ENCODE data around the gene CYP2A13. TPM values are rescaled to one million over a fixed set of nuclear protein-coding genes. Genes with fewer than 3 reads are reported as not detected.
"Not testable (repeated sequence)": the region's sequence is repeated elsewhere in the genome, so short reads cannot be mapped to it uniquely, and the experiment has no call there.

Gene CYP2A13
- total RNA-seq, 2 experiments from 2014 or later: not detected

GRCh38 chr19:41126765-41127203 is 38.5 kb downstream of the CYP2A13 start:
- DNase-seq: peak; percentile 68
- intact Hi-C loops (cut with micrococcal nuclease): loop anchor here (1.0 to 2.0 kb wide), 3 partner anchors 18 to 182 kb away; no protein-coding TSS in a partner anchor
- CTCF ChIA-PET: interaction anchor here (0.7 to 2.3 kb wide), 11 partner anchors 8 to 851 kb away, joined by 3 to 18 read pairs (median 4); partner anchors contain the start of gene CYP2F1
- H3K36me3 Mint-ChIP-seq (ENCODE audit: low read depth); H3K27me3 Mint-ChIP-seq (ENCODE audit: low read depth); H3K27ac Mint-ChIP-seq; H3K9me3 Mint-ChIP-seq; H3K4me3 Mint-ChIP-seq: not testable (repeated sequence)
- H3K4me1 Mint-ChIP-seq (ENCODE audit: low read depth): peaks cover 17% of the 10 kb centered on the region

- not testable (repeated sequence) for H3K4me3 Mint-ChIP-seq; DNase-seq; H3K27ac Mint-ChIP-seq; H3K9me3 Mint-ChIP-seq; H3K27me3 Mint-ChIP-seq (ENCODE audit: low read depth); H3K36me3 Mint-ChIP-seq (ENCODE audit: low read depth)
- intact Hi-C loops (cut with micrococcal nuclease): loop anchor here (1.0 to 2.0 kb wide), 2 partner anchors 17 to 135 kb away; no protein-coding TSS in a partner anchor
- H3K4me1 Mint-ChIP-seq (ENCODE audit: low read depth): peaks cover 15% of the 10 kb centered on the region
- CTCF ChIA-PET: interaction anchor here (0.7 to 2.3 kb wide), 8 partner anchors 8 to 182 kb away, joined by 3 to 18 read pairs (median 4); partner anchors contain the start of gene CYP2F1
Observed at GRCh38 chr19:41127362-41127761, 39.1 kb downstream of the CYP2A13 start.

GRCh38 chr19:41127801-41128300 is 39.6 kb downstream of the CYP2A13 start:
- Mint-ChIP-seq H3K27ac (peak overlapping the region; percentile 65), H3K4me1 (ENCODE audit: low read depth) (peaks cover 14% of the 10 kb centered on the region), H3K4me3 (peak overlapping the region; percentile 57)
- intact Hi-C loops (cut with micrococcal nuclease): loop anchor here (1.0 to 2.0 kb wide), 2 partner anchors 16 to 135 kb away; no protein-coding TSS in a partner anchor
- H3K36me3 Mint-ChIP-seq (ENCODE audit: low read depth); H3K9me3 Mint-ChIP-seq; H3K27me3 Mint-ChIP-seq (ENCODE audit: low read depth): not testable (repeated sequence)
- DNase-seq: peak; percentile 91
- CTCF ChIA-PET: interaction anchor here (1.0 to 2.3 kb wide), 5 partner anchors 13 to 181 kb away, joined by 3 to 18 read pairs (median 6); partner anchors contain the start of gene CYP2F1

GRCh38 chr19:41128692-41129091 is 40.4 kb downstream of the CYP2A13 start:
- CTCF ChIA-PET: interaction anchor here (0.6 kb wide), 1 partner anchor 457 kb away, joined by 3 read pairs; no protein-coding TSS in a partner anchor
- DNase-seq: no peak
- Mint-ChIP-seq H3K9me3 (no peaks in the 10 kb centered on the region), H3K36me3 (ENCODE audit: low read depth) (no peaks in the 10 kb centered on the region), H3K4me3 (no peak overlapping the region), H3K27ac (no peak overlapping the region), H3K4me1 (ENCODE audit: low read depth) (peaks cover 14% of the 10 kb centered on the region), H3K27me3 (ENCODE audit: low read depth) (no peaks in the 10 kb centered on the region)
- intact Hi-C loops (cut with micrococcal nuclease): no loop called here

GRCh38 chr19:41131186-41131585 is 42.9 kb downstream of the CYP2A13 start:
- H3K4me3 Mint-ChIP-seq: no peak overlapping the region
- peaks cover 16% of the 10 kb centered on the region for H3K4me1 Mint-ChIP-seq (ENCODE audit: low read depth)
- CTCF ChIA-PET: interaction anchor here (0.6 to 1.4 kb wide), 2 partner anchors 13 to 473 kb away, joined by 3 to 4 read pairs; no protein-coding TSS in a partner anchor
- H3K27ac Mint-ChIP-seq: no peak overlapping the region
- H3K27me3 Mint-ChIP-seq (ENCODE audit: low read depth): no peaks in the 10 kb centered on the region
- DNase-seq: no peak
- H3K36me3 Mint-ChIP-seq (ENCODE audit: low read depth): no peaks in the 10 kb centered on the region
- no peaks in the 10 kb centered on the region for H3K9me3 Mint-ChIP-seq
- intact Hi-C loops (cut with micrococcal nuclease): no loop called here

- H3K4me1 Mint-ChIP-seq (ENCODE audit: low read depth): peaks cover 9% of the 10 kb centered on the region
- CTCF ChIA-PET: no interaction called here
- H3K9me3 Mint-ChIP-seq: no peaks in the 10 kb centered on the region
- no peak overlapping the region for H3K27ac Mint-ChIP-seq
- DNase-seq: no peak
- no peaks in the 10 kb centered on the region for H3K36me3 Mint-ChIP-seq (ENCODE audit: low read depth)
- intact Hi-C loops (cut with micrococcal nuclease): loop anchor here (2.0 kb wide), 1 partner anchor 318 kb away; no protein-coding TSS in a partner anchor
- no peaks in the 10 kb centered on the region for H3K27me3 Mint-ChIP-seq (ENCODE audit: low read depth)
- H3K4me3 Mint-ChIP-seq: no peak overlapping the region
Observed at GRCh38 chr19:41133260-41133659, 45.0 kb downstream of the CYP2A13 start.

- no peak for DNase-seq
- peak overlapping the region; percentile 89 for H3K4me3 Mint-ChIP-seq
- CTCF ChIA-PET: no interaction called here
- no peaks in the 10 kb centered on the region for H3K9me3 Mint-ChIP-seq
- peaks cover 4% of the 10 kb centered on the region for H3K4me1 Mint-ChIP-seq (ENCODE audit: low read depth)
- H3K27ac Mint-ChIP-seq: no peak overlapping the region
- no peaks in the 10 kb centered on the region for H3K36me3 Mint-ChIP-seq (ENCODE audit: low read depth)
- no peaks in the 10 kb centered on the region for H3K27me3 Mint-ChIP-seq (ENCODE audit: low read depth)
- intact Hi-C loops (cut with micrococcal nuclease): no loop called here
Observed at GRCh38 chr19:41134616-41135015, 46.4 kb downstream of the CYP2A13 start.

- CTCF ChIA-PET: interaction anchor here (0.6 kb wide), 1 partner anchor 9 kb away, joined by 5 read pairs; no protein-coding TSS in a partner anchor
- H3K27ac Mint-ChIP-seq: peak overlapping the region; percentile 82
- intact Hi-C loops (cut with micrococcal nuclease): not testable (repeated sequence)
Observed at GRCh38 chr19:41135390-41136384, 47.4 kb downstream of the CYP2A13 start.

GRCh38 chr19:41136636-41137455 is 48.6 kb downstream of the CYP2A13 start:
- Mint-ChIP-seq H3K4me3 (peak overlapping the region; percentile 36), H3K27ac (no peak overlapping the region)
- CTCF ChIA-PET: interaction anchor here (0.6 kb wide), 1 partner anchor 141 kb away, joined by 7 read pairs; no protein-coding TSS in a partner anchor

More at GRCh38 chr19:41135390-41136384, 47.4 kb downstream of the CYP2A13 start:
- H3K9me3 Mint-ChIP-seq; H3K27me3 Mint-ChIP-seq (ENCODE audit: low read depth); H3K36me3 Mint-ChIP-seq (ENCODE audit: low read depth); H3K4me1 Mint-ChIP-seq (ENCODE audit: low read depth): not testable (repeated sequence)
- H3K4me3 Mint-ChIP-seq: peak overlapping the region; percentile 89
- DNase-seq: peak; percentile 48

GRCh38 chr19:41144403-41144802 is 56.2 kb downstream of the CYP2A13 start:
- intact Hi-C loops (cut with micrococcal nuclease): loop anchor here (1.0 to 2.0 kb wide), 3 partner anchors 17 to 482 kb away; no protein-coding TSS in a partner anchor
- no peak overlapping the region for H3K4me3 Mint-ChIP-seq
- peaks cover 3% of the 10 kb centered on the region for H3K27me3 Mint-ChIP-seq (ENCODE audit: low read depth)
- no peaks in the 10 kb centered on the region for H3K36me3 Mint-ChIP-seq (ENCODE audit: low read depth)
- no peaks in the 10 kb centered on the region for H3K9me3 Mint-ChIP-seq
- DNase-seq: peak; percentile 95
- no peaks in the 10 kb centered on the region for H3K4me1 Mint-ChIP-seq (ENCODE audit: low read depth)
- no peak overlapping the region for H3K27ac Mint-ChIP-seq
- CTCF ChIA-PET: interaction anchor here (0.6 to 2.2 kb wide), 18 partner anchors 12 to 801 kb away, joined by 3 to 18 read pairs (median 4); no protein-coding TSS in a partner anchor

More at GRCh38 chr19:41136636-41137455, 48.6 kb downstream of the CYP2A13 start:
- DNase-seq: no peak
- H3K36me3 Mint-ChIP-seq (ENCODE audit: low read depth): no peaks in the 10 kb centered on the region
- H3K9me3 Mint-ChIP-seq: no peaks in the 10 kb centered on the region
- no peaks in the 10 kb centered on the region for H3K27me3 Mint-ChIP-seq (ENCODE audit: low read depth)
- H3K4me1 Mint-ChIP-seq (ENCODE audit: low read depth): peaks cover 4% of the 10 kb centered on the region
- intact Hi-C loops (cut with micrococcal nuclease): no loop called here
